ENCODE results near the gene GALNT2. TPM values are rescaled to one million over a fixed set of nuclear protein-coding genes. Genes with fewer than 3 reads are reported as not detected.

Gene GALNT2
- total RNA-seq, 1 donor from 2014 or later = 36.0 TPM

- H3K27ac ChIP-seq (ENCODE audit: low read depth, low read length) = no peak overlapping the region
- no peak overlapping the region for H3K9ac ChIP-seq (ENCODE audit: low read depth in 1 of 3, low read length in 3 of 3)
- no peaks in the 10 kb centered on the region for H3K27me3 ChIP-seq (ENCODE audit: control insufficient read depth in 3 of 3, insufficient read depth in 3 of 3, low read length in 3 of 3)
- H3K9me3 ChIP-seq (ENCODE audit: control insufficient read depth in 3 of 3, low read length in 3 of 3) = peaks cover 0 to 2% (median 2%) of the 10 kb centered on the region in 3 donors
- no peak overlapping the region for H3K4me3 ChIP-seq (ENCODE audit: low read length in 3 of 3)
- peaks cover 3 to 7% (median 3%) of the 10 kb centered on the region in 3 donors for H3K4me1 ChIP-seq (ENCODE audit: control insufficient read depth in 3 of 3, insufficient read depth in 3 of 3, low read length in 3 of 3)
- H3K36me3 ChIP-seq (ENCODE audit: control insufficient read depth in 3 of 3, insufficient read depth in 3 of 3, low read length in 3 of 3) = no peaks in the 10 kb centered on the region
These were observed 4.5 kb upstream of the GALNT2 start for GRCh38 chr1:230062521-230062920.

DNA sequence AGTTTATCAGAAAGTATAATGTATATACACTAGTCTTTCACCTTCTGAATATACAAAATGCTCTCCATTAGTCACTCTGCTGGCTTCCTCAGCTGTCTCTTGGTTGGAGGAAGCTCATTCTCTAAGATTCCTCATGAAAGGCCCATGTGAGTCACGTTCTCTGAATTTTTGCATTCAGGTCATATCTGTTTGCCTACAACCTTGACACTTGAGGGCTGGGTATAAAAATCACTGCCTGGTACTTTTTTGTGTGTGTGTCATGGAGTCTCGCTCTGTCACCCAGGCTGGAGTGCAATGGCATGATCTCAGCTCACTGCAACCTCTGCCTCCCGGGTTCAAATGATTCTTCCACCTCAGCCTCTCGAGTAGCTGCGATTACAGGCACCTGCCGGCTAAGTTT is 2.8 kb upstream of the GALNT2 start:
- Histone ChIP-seq H3K4me1 (ENCODE audit: control insufficient read depth in 3 of 3, insufficient read depth in 3 of 3, low read length in 3 of 3) (peaks cover 14 to 17% (median 15%) of the 10 kb centered on the region in 3 donors), H3K9me3 (ENCODE audit: control insufficient read depth in 3 of 3, low read length in 3 of 3) (peaks cover 0 to 2% (median 2%) of the 10 kb centered on the region in 3 donors), H3K9ac (ENCODE audit: low read depth in 1 of 3, low read length in 3 of 3) (no peak overlapping the region), H3K36me3 (ENCODE audit: control insufficient read depth in 3 of 3, insufficient read depth in 3 of 3, low read length in 3 of 3) (no peaks in the 10 kb centered on the region), H3K4me3 (ENCODE audit: low read length in 3 of 3) (no peak overlapping the region), H3K27me3 (ENCODE audit: control insufficient read depth in 3 of 3, insufficient read depth in 3 of 3, low read length in 3 of 3) (no peaks in the 10 kb centered on the region), H3K27ac (ENCODE audit: low read depth, low read length) (no peak overlapping the region)

GRCh38 chr1:230065161-230065560 is 1.9 kb upstream of the GALNT2 start:
- peak overlapping the region; percentile 85 for H3K27ac ChIP-seq (ENCODE audit: low read depth, low read length)

DNA sequence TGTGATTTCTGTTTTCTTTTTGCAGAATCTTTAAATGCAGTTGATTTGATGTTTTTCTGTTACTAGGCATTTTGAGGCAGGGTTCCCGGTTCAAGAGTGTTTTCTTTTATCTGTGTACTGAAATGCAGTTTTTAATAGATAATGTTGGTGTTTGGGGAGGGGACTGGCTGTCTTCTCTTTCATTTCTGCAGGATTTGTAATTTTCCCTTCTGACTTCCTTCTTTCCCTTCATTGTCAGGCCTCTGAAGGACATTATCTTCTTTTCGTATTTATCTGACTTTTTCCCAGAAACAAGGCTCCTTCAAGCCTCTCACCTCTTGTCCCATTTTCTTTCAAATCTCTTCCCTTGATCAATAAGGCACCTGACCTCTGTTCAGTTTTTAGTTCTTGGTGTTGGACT is 1.5 kb upstream of the GALNT2 start:
- H3K36me3 ChIP-seq (ENCODE audit: control insufficient read depth in 3 of 3, insufficient read depth in 3 of 3, low read length in 3 of 3) = no peaks in the 10 kb centered on the region
- H3K9me3 ChIP-seq (ENCODE audit: control insufficient read depth in 3 of 3, low read length in 3 of 3) = peaks cover 0 to 2% (median 2%) of the 10 kb centered on the region in 3 donors
- H3K27ac ChIP-seq (ENCODE audit: low read depth, low read length) = peak overlapping the region; percentile 85
- peak overlapping the region in 1 of 3 donors; percentile 81 for H3K4me3 ChIP-seq (ENCODE audit: low read length in 3 of 3)
- H3K4me1 ChIP-seq (ENCODE audit: control insufficient read depth in 3 of 3, insufficient read depth in 3 of 3, low read length in 3 of 3) = peaks cover 25 to 30% (median 26%) of the 10 kb centered on the region in 3 donors
- no peaks in the 10 kb centered on the region for H3K27me3 ChIP-seq (ENCODE audit: control insufficient read depth in 3 of 3, insufficient read depth in 3 of 3, low read length in 3 of 3)
- H3K9ac ChIP-seq (ENCODE audit: low read depth in 1 of 3, low read length in 3 of 3) = peak overlapping the region; percentile 84 to 91 (median 89)

More at GRCh38 chr1:230065161-230065560, 1.9 kb upstream of the GALNT2 start:
- peaks cover 0 to 2% (median 2%) of the 10 kb centered on the region in 3 donors for H3K9me3 ChIP-seq (ENCODE audit: control insufficient read depth in 3 of 3, low read length in 3 of 3)
- no peaks in the 10 kb centered on the region for H3K36me3 ChIP-seq (ENCODE audit: control insufficient read depth in 3 of 3, insufficient read depth in 3 of 3, low read length in 3 of 3)
- no peak overlapping the region for H3K4me3 ChIP-seq (ENCODE audit: low read length in 3 of 3)
- peaks cover 22 to 26% (median 23%) of the 10 kb centered on the region in 3 donors for H3K4me1 ChIP-seq (ENCODE audit: control insufficient read depth in 3 of 3, insufficient read depth in 3 of 3, low read length in 3 of 3)
- H3K27me3 ChIP-seq (ENCODE audit: control insufficient read depth in 3 of 3, insufficient read depth in 3 of 3, low read length in 3 of 3) = no peaks in the 10 kb centered on the region
- H3K9ac ChIP-seq (ENCODE audit: low read depth in 1 of 3, low read length in 3 of 3) = no peak overlapping the region

DNA sequence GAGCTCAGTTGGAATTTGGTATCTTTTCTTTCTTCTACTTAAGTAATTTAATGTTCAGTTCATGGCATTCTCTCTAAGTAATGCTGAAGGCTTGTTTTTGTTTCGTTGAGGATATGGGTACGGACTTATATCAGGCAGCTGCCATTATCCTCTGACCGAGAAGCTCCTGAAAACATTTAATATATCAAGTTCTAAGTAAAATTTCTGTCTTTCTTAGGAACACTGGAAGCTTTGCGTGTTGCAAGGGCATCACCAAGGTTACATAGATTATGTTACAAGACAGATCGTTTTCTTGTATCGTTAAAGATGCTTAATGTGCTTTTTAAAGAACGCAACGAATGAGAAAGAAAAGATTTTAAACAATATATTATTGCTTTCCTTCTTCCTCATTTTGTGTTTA is 1.0 kb upstream of the GALNT2 start:
- Histone ChIP-seq H3K27me3 (ENCODE audit: control insufficient read depth in 3 of 3, insufficient read depth in 3 of 3, low read length in 3 of 3) (no peaks in the 10 kb centered on the region), H3K27ac (ENCODE audit: low read depth, low read length) (peak overlapping the region; percentile 85), H3K9me3 (ENCODE audit: control insufficient read depth in 3 of 3, low read length in 3 of 3) (peaks cover 0 to 2% (median 0%) of the 10 kb centered on the region in 3 donors), H3K9ac (ENCODE audit: low read depth in 1 of 3, low read length in 3 of 3) (peak overlapping the region; percentile 84 to 91 (median 89)), H3K36me3 (ENCODE audit: control insufficient read depth in 3 of 3, insufficient read depth in 3 of 3, low read length in 3 of 3) (no peaks in the 10 kb centered on the region), H3K4me3 (ENCODE audit: low read length in 3 of 3) (peak overlapping the region; percentile 45 to 81 (median 79)), H3K4me1 (ENCODE audit: control insufficient read depth in 3 of 3, insufficient read depth in 3 of 3, low read length in 3 of 3) (peaks cover 26 to 30% (median 27%) of the 10 kb centered on the region in 3 donors)

GRCh38 chr1:230067419-230067870 is 407 bp downstream of the GALNT2 start:
- Histone ChIP-seq H3K9ac (ENCODE audit: low read depth in 1 of 3, low read length in 3 of 3) (peak overlapping the region; percentile 77 to 95 (median 94)), H3K4me3 (ENCODE audit: low read length in 3 of 3) (peak overlapping the region; percentile 84 to 90 (median 88)), H3K4me1 (ENCODE audit: control insufficient read depth in 3 of 3, insufficient read depth in 3 of 3, low read length in 3 of 3) (peaks cover 34 to 42% (median 39%) of the 10 kb centered on the region in 3 donors)

DNA sequence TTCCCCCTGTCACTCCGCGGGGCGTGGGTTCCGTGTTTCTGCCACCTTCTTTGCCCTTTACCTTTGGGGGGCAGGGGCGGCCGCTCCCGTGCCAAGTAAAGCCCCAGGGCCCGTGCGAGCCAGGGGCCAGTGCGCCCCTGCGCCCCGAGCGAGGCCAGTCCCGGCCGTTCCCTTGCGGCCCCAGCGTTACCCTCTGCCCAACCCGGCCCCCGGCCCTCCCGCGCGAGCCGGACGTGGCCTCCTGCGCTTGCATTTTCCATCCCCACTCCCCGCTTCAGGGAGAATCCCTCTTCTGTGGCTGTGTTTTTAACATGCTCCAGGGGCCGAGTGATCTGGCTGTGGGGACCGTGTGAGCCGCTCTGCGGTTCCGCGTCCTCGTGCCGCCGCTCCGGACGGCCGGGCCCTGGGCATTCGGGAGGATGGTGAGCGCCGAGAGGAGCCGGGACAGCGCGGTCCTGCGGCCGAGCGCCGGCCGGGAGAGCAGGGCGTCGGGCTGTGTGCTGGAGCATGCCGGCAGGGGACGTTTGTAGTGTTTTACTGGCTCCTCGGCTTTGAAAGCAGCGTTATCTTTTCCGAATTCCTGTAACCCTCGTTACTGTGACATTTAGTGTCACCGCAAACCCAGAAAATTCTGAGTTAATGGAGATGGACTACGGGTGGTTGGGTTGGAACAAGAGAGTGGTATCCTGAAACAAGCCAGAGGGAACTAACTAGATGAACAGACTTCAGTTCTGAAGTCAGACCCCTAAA is 1.0 kb downstream of the GALNT2 start:
- Histone ChIP-seq H3K9ac (ENCODE audit: low read depth in 1 of 3, low read length in 3 of 3) (peak overlapping the region; percentile 77 to 95 (median 94)), H3K36me3 (ENCODE audit: control insufficient read depth in 3 of 3, insufficient read depth in 3 of 3, low read length in 3 of 3) (no peaks in the 10 kb centered on the region), H3K9me3 (ENCODE audit: control insufficient read depth in 3 of 3, low read length in 3 of 3) (no peaks in the 10 kb centered on the region), H3K4me3 (ENCODE audit: low read length in 3 of 3) (peak overlapping the region; percentile 84 to 90 (median 88)), H3K4me1 (ENCODE audit: control insufficient read depth in 3 of 3, insufficient read depth in 3 of 3, low read length in 3 of 3) (peaks cover 39 to 48% (median 45%) of the 10 kb centered on the region in 3 donors), H3K27ac (ENCODE audit: low read depth, low read length) (peak overlapping the region; percentile 93), H3K27me3 (ENCODE audit: control insufficient read depth in 3 of 3, insufficient read depth in 3 of 3, low read length in 3 of 3) (no peaks in the 10 kb centered on the region)

More at GRCh38 chr1:230067419-230067870, 407 bp downstream of the GALNT2 start:
- Histone ChIP-seq H3K36me3 (ENCODE audit: control insufficient read depth in 3 of 3, insufficient read depth in 3 of 3, low read length in 3 of 3) (no peaks in the 10 kb centered on the region), H3K27ac (ENCODE audit: low read depth, low read length) (peak overlapping the region; percentile 93), H3K27me3 (ENCODE audit: control insufficient read depth in 3 of 3, insufficient read depth in 3 of 3, low read length in 3 of 3) (no peaks in the 10 kb centered on the region), H3K9me3 (ENCODE audit: control insufficient read depth in 3 of 3, low read length in 3 of 3) (peaks cover 0 to 1% (median 0%) of the 10 kb centered on the region in 3 donors)

DNA sequence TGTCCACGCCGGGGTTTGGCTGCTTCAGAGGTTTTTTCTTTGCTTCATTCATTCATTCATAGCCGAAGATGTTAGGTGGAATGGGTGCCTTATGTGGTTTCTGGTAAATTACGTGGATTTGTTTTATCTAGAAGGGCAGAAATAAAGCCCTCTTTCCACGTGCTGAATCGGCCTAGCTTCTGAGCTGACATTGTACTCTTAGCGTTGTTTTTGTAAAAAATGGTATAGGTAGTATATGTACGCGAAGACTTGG is 1.5 kb downstream of the GALNT2 start:
- H3K36me3 ChIP-seq (ENCODE audit: control insufficient read depth in 3 of 3, insufficient read depth in 3 of 3, low read length in 3 of 3) = no peaks in the 10 kb centered on the region
- H3K9ac ChIP-seq (ENCODE audit: low read depth in 1 of 3, low read length in 3 of 3) = peak overlapping the region; percentile 77 to 95 (median 94)
- no peaks in the 10 kb centered on the region for H3K27me3 ChIP-seq (ENCODE audit: control insufficient read depth in 3 of 3, insufficient read depth in 3 of 3, low read length in 3 of 3)
- peaks cover 43 to 53% (median 50%) of the 10 kb centered on the region in 3 donors for H3K4me1 ChIP-seq (ENCODE audit: control insufficient read depth in 3 of 3, insufficient read depth in 3 of 3, low read length in 3 of 3)
- peak overlapping the region; percentile 93 for H3K27ac ChIP-seq (ENCODE audit: low read depth, low read length)
- peak overlapping the region; percentile 84 to 90 (median 88) for H3K4me3 ChIP-seq (ENCODE audit: low read length in 3 of 3)
- no peaks in the 10 kb centered on the region for H3K9me3 ChIP-seq (ENCODE audit: control insufficient read depth in 3 of 3, low read length in 3 of 3)

DNA sequence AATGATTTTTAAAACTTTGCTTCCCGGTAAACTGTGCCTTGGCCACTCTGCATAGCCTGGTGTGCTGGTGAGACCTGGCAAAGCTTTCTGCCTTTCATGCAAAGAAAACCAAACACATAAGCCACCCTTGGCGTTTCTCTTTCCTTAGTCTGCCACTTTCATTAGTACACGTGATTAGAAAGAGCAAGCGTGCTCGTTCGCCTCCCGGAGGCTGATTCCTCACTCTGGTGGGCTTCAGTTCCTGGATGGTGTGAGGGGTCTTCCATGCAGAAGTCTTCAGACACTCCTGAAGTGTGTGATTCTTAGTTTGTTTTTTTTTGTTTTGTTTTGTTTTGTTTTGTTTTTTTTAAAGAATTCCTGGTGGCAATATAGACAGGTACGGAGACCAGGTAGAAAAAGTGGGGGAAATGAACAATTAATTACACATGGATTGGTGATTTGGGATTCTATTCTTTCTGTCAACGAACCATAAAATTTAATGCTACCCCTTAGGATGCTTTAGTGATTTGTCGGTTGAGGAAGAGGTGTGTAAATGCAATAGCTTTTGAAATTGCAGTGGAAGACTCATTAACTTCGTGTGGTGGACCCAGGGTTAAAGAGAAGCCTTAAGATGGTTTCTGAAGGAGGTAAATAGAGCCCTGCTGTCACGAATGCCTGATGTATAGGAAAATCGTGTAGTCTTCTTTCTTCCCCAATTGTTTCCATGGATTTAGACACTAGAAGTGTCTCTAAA is 2.1 kb downstream of the GALNT2 start:
- Histone ChIP-seq H3K36me3 (ENCODE audit: control insufficient read depth in 3 of 3, insufficient read depth in 3 of 3, low read length in 3 of 3) (no peaks in the 10 kb centered on the region), H3K27me3 (ENCODE audit: control insufficient read depth in 3 of 3, insufficient read depth in 3 of 3, low read length in 3 of 3) (no peaks in the 10 kb centered on the region), H3K9me3 (ENCODE audit: control insufficient read depth in 3 of 3, low read length in 3 of 3) (no peaks in the 10 kb centered on the region), H3K4me3 (ENCODE audit: low read length in 3 of 3) (peak overlapping the region; percentile 84 to 90 (median 88)), H3K4me1 (ENCODE audit: control insufficient read depth in 3 of 3, insufficient read depth in 3 of 3, low read length in 3 of 3) (peaks cover 49 to 58% (median 56%) of the 10 kb centered on the region in 3 donors), H3K27ac (ENCODE audit: low read depth, low read length) (no peak overlapping the region), H3K9ac (ENCODE audit: low read depth in 1 of 3, low read length in 3 of 3) (peak overlapping the region; percentile 77 to 95 (median 94))

DNA sequence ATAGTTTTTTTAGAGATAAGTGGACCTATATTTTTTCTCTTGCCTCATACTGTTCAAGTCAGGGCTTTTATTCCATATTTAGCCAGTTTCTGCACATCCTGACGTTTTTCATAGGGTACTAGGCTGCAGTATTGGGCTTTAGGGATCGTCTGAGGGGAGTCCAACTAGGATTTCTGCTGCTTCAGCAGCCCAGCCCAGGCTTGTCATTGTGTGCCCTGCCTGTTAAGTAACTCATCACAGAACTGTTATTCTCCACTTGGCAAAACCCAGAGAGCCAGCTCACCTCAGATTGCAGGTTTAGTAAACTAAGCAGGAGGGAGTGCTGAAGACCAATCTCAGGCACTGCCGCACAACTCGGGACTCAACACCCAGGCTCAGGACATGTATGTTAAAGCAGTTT is 2.8 kb downstream of the GALNT2 start:
- peaks cover 55 to 65% (median 62%) of the 10 kb centered on the region in 3 donors for H3K4me1 ChIP-seq (ENCODE audit: control insufficient read depth in 3 of 3, insufficient read depth in 3 of 3, low read length in 3 of 3)
- no peak overlapping the region for H3K4me3 ChIP-seq (ENCODE audit: low read length in 3 of 3)

More for the DNA sequence above, 2.8 kb downstream of the GALNT2 start:
- Histone ChIP-seq H3K9ac (ENCODE audit: low read depth in 1 of 3, low read length in 3 of 3) (peak overlapping the region in 2 of 3 donors; percentile 24 to 52), H3K27me3 (ENCODE audit: control insufficient read depth in 3 of 3, insufficient read depth in 3 of 3, low read length in 3 of 3) (no peaks in the 10 kb centered on the region), H3K9me3 (ENCODE audit: control insufficient read depth in 3 of 3, low read length in 3 of 3) (no peaks in the 10 kb centered on the region), H3K27ac (ENCODE audit: low read depth, low read length) (no peak overlapping the region), H3K36me3 (ENCODE audit: control insufficient read depth in 3 of 3, insufficient read depth in 3 of 3, low read length in 3 of 3) (no peaks in the 10 kb centered on the region)

All from skeletal muscle tissue (tissue), 4 donors.